ENCODE results near the gene PKIB.

DNA sequence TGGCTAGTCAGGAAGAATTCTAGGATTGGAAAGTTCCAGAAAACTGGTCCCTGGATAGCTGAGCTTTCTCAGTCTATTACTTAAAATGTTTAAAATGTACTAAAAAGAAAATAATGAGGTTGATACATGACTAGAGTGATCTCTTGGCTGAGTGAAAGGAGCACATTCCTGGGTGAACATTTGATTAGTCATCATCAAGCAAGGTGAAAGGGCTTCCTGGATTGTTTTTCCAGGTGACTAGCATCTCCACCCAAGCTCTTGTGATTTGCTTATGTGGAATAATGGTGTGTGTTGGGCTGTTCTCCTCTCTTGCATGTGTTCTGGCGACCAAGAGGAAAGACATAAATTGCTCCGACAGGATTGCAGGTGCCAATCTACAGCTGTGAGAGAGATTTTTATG is 42.9 kb downstream of the PKIB start:
- TF ChIP-seq SUZ12 (IDR thresholded peaks at IDR 0.05; ENCODE audit: extremely low read depth, insufficient read depth, insufficient read length) (no peak), YY1 (IDR thresholded peaks at IDR 0.05; ENCODE audit: insufficient read depth, insufficient read length) (no peak), ZNF274 (IDR thresholded peaks at IDR 0.05; ENCODE audit: low read depth, low read length) (no peak)

All from NT2/D1 (cell line).